H1 (cell line): ENCODE measurements around the gene TNP1. TPM values are rescaled to one million over a fixed set of nuclear protein-coding genes. Genes with fewer than 3 reads are reported as not detected.

ENCODE experiments used
- CTCF ChIA-PET: fragments of 300-600 bp; sonication (Branson Sonifier 250); formaldehyde crosslinking; loops from one replicate; lab custom pipeline; 2021; ENCODE audit not compliant: partially characterized antibody; lab: Charles Lee
- POLR2A ChIA-PET: fragments of 300-600 bp; sonication (Branson Sonifier 250); formaldehyde crosslinking; loops from one replicate; lab custom pipeline; 2021; ENCODE audit warnings: inconsistent platforms; ENCODE audit not compliant: partially characterized antibody; lab: Charles Lee
- DNase-seq, 2 experiments: peaks; one replicate each; pipeline versions ENCODE4 v3.0.0 to v3.0.0-alpha.2; 2010 to 2022; ENCODE audit warnings: low spot score in 2 of 2, low read depth in 1 of 2, mixed read lengths in 1 of 2
- FAIRE-seq: peaks from 2 replicates; lab custom pipeline; 2011; peaks lifted over from hg19 to GRCh38; lab: Jason Lieb, UNC
- H2AFZ ChIP-seq: 2 replicates; pipeline ENCODE4 v1.8.1; 2012; ENCODE audit warnings: low read length, inconsistent platforms
- H2AK5ac ChIP-seq: 2 replicates; pipeline ENCODE4 v1.6.1; 2013; ENCODE audit warnings: low read depth, low read length
- H2BK120ac ChIP-seq: replicated peaks from 2 replicates; pipeline ENCODE3; 2013; ENCODE audit warnings: low read depth, low read length, inconsistent platforms
- H2BK12ac ChIP-seq: 2 replicates; pipeline ENCODE4 v1.6.1; 2013; ENCODE audit warnings: low read depth, low read length
- H2BK15ac ChIP-seq: 2 replicates; pipeline ENCODE4 v1.6.1; 2013; ENCODE audit warnings: low read length
- H2BK20ac ChIP-seq: 2 replicates; pipeline ENCODE4 v1.6.1; 2013; ENCODE audit warnings: low read length
- H2BK5ac ChIP-seq: 2 replicates; pipeline ENCODE4 v1.6.1; 2013; ENCODE audit warnings: low read depth, low read length
- H3K14ac ChIP-seq: 2 replicates; pipeline ENCODE4 v1.6.1; 2013; ENCODE audit warnings: inconsistent platforms; ENCODE audit not compliant: insufficient read length
- H3K18ac ChIP-seq: 2 replicates; pipeline ENCODE4 v1.6.1; 2013; ENCODE audit warnings: low read length; ENCODE audit errors: extremely low read depth
- H3K23ac ChIP-seq: 2 replicates; pipeline ENCODE4 v1.6.1; 2013; ENCODE audit warnings: inconsistent platforms; ENCODE audit not compliant: insufficient read length
- H3K23me2 ChIP-seq: 2 replicates; pipeline ENCODE4 v1.6.1; 2013; ENCODE audit warnings: low read depth, low read length
- H3K27ac ChIP-seq: 2 replicates; pipeline ENCODE4 v1.6.1; 2011; ENCODE audit warnings: low read depth, low read length, inconsistent platforms
- H3K27me3 ChIP-seq, 4 experiments: replicated peaks in 1 of 4; 1 replicate in 1 of 4; 2 replicates in 3 of 4; pipeline versions ENCODE4 v1.6.1 to v1.8.1; 2011 to 2013; ENCODE audit warnings: low read length in 3 of 4, mild to moderate bottlenecking in 3 of 4, inconsistent platforms in 2 of 4, mixed read lengths in 2 of 4, moderate library complexity in 1 of 4; ENCODE audit not compliant: control insufficient read depth in 3 of 4, insufficient read depth in 3 of 4; ENCODE audit errors: extremely low read depth in 1 of 4
- H3K36me3 ChIP-seq, 4 experiments: 2 replicates each; pipeline versions ENCODE4 v1.6.1 to v1.8.1; 2011 to 2013; ENCODE audit warnings: mild to moderate bottlenecking in 4 of 4, low read length in 3 of 4, moderate library complexity in 2 of 4, control low read depth in 1 of 4, inconsistent platforms in 1 of 4; ENCODE audit not compliant: insufficient read depth in 4 of 4, control insufficient read depth in 2 of 4
- H3K4ac ChIP-seq: replicated peaks from 2 replicates; pipeline ENCODE3; 2013; ENCODE audit warnings: low read length, low read depth, mixed read lengths, inconsistent platforms; ENCODE audit not compliant: insufficient read length
- H3K4me1 ChIP-seq, 4 experiments: replicated peaks in 1 of 4; 1 replicate in 1 of 4; 2 replicates in 3 of 4; pipeline versions ENCODE4 v1.6.1 to v1.8.1; 2011 to 2013; ENCODE audit warnings: low read length in 3 of 4, inconsistent platforms in 2 of 4, mixed read lengths in 1 of 4; ENCODE audit not compliant: insufficient read depth in 4 of 4, control insufficient read depth in 3 of 4
- H3K4me2 ChIP-seq, 2 experiments: 2 replicates each; pipeline versions ENCODE4 v1.6.1 to v1.8.1; 2011 to 2013; ENCODE audit warnings: low read depth in 2 of 2, low read length in 2 of 2, control low read depth in 1 of 2, inconsistent platforms in 1 of 2, mild to moderate bottlenecking in 1 of 2; ENCODE audit not compliant: insufficient read depth in 1 of 2
- H3K4me3 ChIP-seq, 4 experiments: fragments of 200-600, 300-600 bp in 1 of 4; sonication (generic), shearing (Covaris generic), sonication (Bioruptor Twin) in 1 of 4; 2 replicates each; pipeline versions ENCODE4 v1.5.1 to v1.8.1; 2011 to 2016; ENCODE audit warnings: low read length in 4 of 4, low read depth in 3 of 4, control low read depth in 2 of 4, inconsistent platforms in 2 of 4, mild to moderate bottlenecking in 2 of 4, mixed read lengths in 1 of 4, moderate library complexity in 1 of 4; ENCODE audit not compliant: insufficient read depth in 2 of 4; ENCODE audit errors: extremely low read depth in 1 of 4
- H3K56ac ChIP-seq: replicated peaks from 2 replicates; pipeline ENCODE3; 2013; ENCODE audit warnings: low read depth, mild to moderate bottlenecking, mixed read lengths, low read length, inconsistent platforms; ENCODE audit not compliant: insufficient read length
- H3K79me1 ChIP-seq: 2 replicates; pipeline ENCODE4 v1.6.1; 2013; ENCODE audit warnings: low read depth, low read length, control low read depth
- H3K79me2 ChIP-seq, 2 experiments: 2 replicates each; pipeline versions ENCODE4 v1.6.1 to v1.8.1; 2012 to 2013; ENCODE audit warnings: low read length in 2 of 2, mild to moderate bottlenecking in 2 of 2, inconsistent platforms in 1 of 2; ENCODE audit not compliant: insufficient read depth in 2 of 2, control insufficient read depth in 1 of 2
- H3K9ac ChIP-seq, 4 experiments: replicated peaks in 1 of 4; 1 replicate in 1 of 4; 2 replicates in 3 of 4; pipeline versions ENCODE4 v1.6.1 to v1.8.1; 2011 to 2013; ENCODE audit warnings: low read depth in 3 of 4, low read length in 3 of 4, control low read depth in 2 of 4, mild to moderate bottlenecking in 2 of 4, moderate library complexity in 2 of 4, inconsistent platforms in 1 of 4; ENCODE audit errors: extremely low read depth in 1 of 4
- H3K9me3 ChIP-seq, 2 experiments: 2 replicates each; pipeline versions ENCODE4 v1.6.1 to v1.8.1; 2012 to 2013; ENCODE audit warnings: mild to moderate bottlenecking in 2 of 2, moderate library complexity in 2 of 2, control low read depth in 1 of 2, inconsistent platforms in 1 of 2, low read depth in 1 of 2, low read length in 1 of 2, mixed read lengths in 1 of 2; ENCODE audit not compliant: insufficient read depth in 2 of 2
- H4K20me1 ChIP-seq, 2 experiments: replicated peaks in 1 of 2; 2 replicates each; pipeline versions ENCODE3 to v1.8.1; 2011 to 2013; ENCODE audit warnings: inconsistent platforms in 2 of 2, low read length in 2 of 2, mild to moderate bottlenecking in 1 of 2; ENCODE audit not compliant: insufficient read depth in 2 of 2, control insufficient read depth in 1 of 2
- H4K5ac ChIP-seq: 2 replicates; pipeline ENCODE4 v1.6.1; 2013; ENCODE audit warnings: low read length, low read depth, mixed read lengths, inconsistent platforms; ENCODE audit not compliant: insufficient read length
- H4K8ac ChIP-seq: 2 replicates; pipeline ENCODE4 v1.8.0; 2013; ENCODE audit warnings: mild to moderate bottlenecking, moderate library complexity, low read length, inconsistent platforms; ENCODE audit not compliant: insufficient read depth; ENCODE audit errors: extremely low read depth
- H4K91ac ChIP-seq: replicated peaks from 2 replicates; pipeline ENCODE3; 2013; ENCODE audit warnings: low read length, mixed read lengths, inconsistent platforms; ENCODE audit not compliant: insufficient read length
- ATF2 ChIP-seq: IDR thresholded peaks from 2 replicates; pipeline ENCODE4 v1.6.1; 2012; ENCODE audit warnings: low read length, inconsistent platforms
- CBX5 ChIP-seq: fragments of 300-800, 300-1000 bp; sonication (generic); IDR thresholded peaks from 2 replicates; pipeline ENCODE4 v1.7.1; 2016; ENCODE audit warnings: antibody characterized with exemption, low read length, low read depth
- EGR1 ChIP-seq: IDR thresholded peaks from 2 replicates; pipeline ENCODE4 v1.6.1; 2011; ENCODE audit warnings: low read depth, low read length, borderline replicate concordance
- EP300 ChIP-seq, 2 experiments: IDR thresholded peaks; 1 replicate in 1 of 2; 2 replicates in 1 of 2; pipeline ENCODE4 v1.6.1; 2011 to 2012; ENCODE audit warnings: low read depth in 2 of 2, low read length in 2 of 2, mild to moderate bottlenecking in 2 of 2, borderline replicate concordance in 1 of 2, inconsistent platforms in 1 of 2, moderate library complexity in 1 of 2
- MAFK ChIP-seq: IDR thresholded peaks from 2 replicates; pipeline ENCODE4 v1.6.1; 2012; ENCODE audit warnings: low read depth, mild to moderate bottlenecking, improper control_type of control experiment, low read length
- PHF8 ChIP-seq: fragments of 200-600 bp; sonication (generic); conservative IDR thresholded peaks from 2 replicates; pipeline ENCODE4 v1.7.1; 2012; ENCODE audit warnings: low read depth, mild to moderate bottlenecking, inconsistent platforms, low read length, moderate library complexity
- POU5F1 ChIP-seq: IDR thresholded peaks from 2 replicates; pipeline ENCODE4 v1.6.1; 2011; ENCODE audit warnings: low read depth, mild to moderate bottlenecking, low read length, moderate library complexity
- RNF2 ChIP-seq: fragments of 200-900, 300-1000 bp; sonication (generic); IDR thresholded peaks from 2 replicates; pipeline ENCODE4 v1.7.1; 2016; ENCODE audit warnings: borderline replicate concordance, low read depth, mild to moderate bottlenecking, antibody characterized with exemption, low read length; ENCODE audit not compliant: poor library complexity, severe bottlenecking; ENCODE audit errors: missing control alignments
- SAP30 ChIP-seq: fragments of 300-600 bp; sonication (generic); IDR thresholded peaks from 2 replicates; pipeline ENCODE4 v1.7.1; 2012; ENCODE audit warnings: low read length, moderate library complexity, mild to moderate bottlenecking, inconsistent platforms; ENCODE audit not compliant: insufficient read depth, insufficient replicate concordance
- SIX5 ChIP-seq: IDR thresholded peaks from 2 replicates; pipeline ENCODE4 v1.6.1; 2011; ENCODE audit warnings: mild to moderate bottlenecking, low read depth, low read length
- SP2 ChIP-seq: IDR thresholded peaks from 2 replicates; pipeline ENCODE4 v1.6.1; 2012; ENCODE audit warnings: mild to moderate bottlenecking, low read length, inconsistent platforms
- YY1 ChIP-seq: IDR thresholded peaks from 2 replicates; pipeline ENCODE4 v1.6.1; 2011; ENCODE audit warnings: low read depth, mild to moderate bottlenecking, low read length
- WGBS, 2 experiments: shearing (Covaris generic) in 1 of 2; methylation state at CpG; one replicate each; pipeline versions ENCODE4 v1.1.6 to v1.1.7; 2013 to 2015; ENCODE audit warnings: low lambda C conversion rate in 2 of 2, mixed read lengths in 2 of 2, inconsistent platforms in 1 of 2, low coverage in 1 of 2, missing lambda C conversion rate in 1 of 2; ENCODE audit not compliant: insufficient replicate concordance in 2 of 2, insufficient coverage in 1 of 2, insufficient read length in 1 of 2; ENCODE audit errors: extremely low coverage in 1 of 2, missing lambda C conversion rate in 1 of 2; 5-methylcytosine and 5-hydroxymethylcytosine counted together
- polyA plus RNA-seq, 7 experiments: library from polyadenylated mRNA; depleted of rRNA in 3 of 7; stranded (reverse) in 5 of 7; unstranded in 2 of 7; fragments of >200 nt in 5 of 7; fragments of 200-250 nt in 2 of 7; gene quantifications; 1 replicate in 5 of 7; 2 replicates in 1 of 7; 4 replicates in 1 of 7; pipeline versions ENCODE4 v1.2.1 to v1.2.3, GENCODE V29; 2011 to 2013; ENCODE audit warnings: missing spikeins in 2 of 7, mixed read lengths in 2 of 7
- total RNA-seq: library from RNA; stranded (reverse); fragmentation: NEBNext Ultra II Directional; extraction: Animal tissue kit (Norgen Biotek cat#: 25700); gene quantifications from 2 replicates; pipeline ENCODE4 v1.2.1, GENCODE V29; 2021

TNP1 gene
- total and polyA plus RNA-seq, 2 of the 8 experiments (the other 6 are each of a cell fraction or from before 2014, with no cell fraction given) = not detected

- H3K18ac ChIP-seq = no peak overlapping the region
- H3K27me3 ChIP-seq = no peaks in the 10 kb centered on the region
- H2BK12ac ChIP-seq = no peak overlapping the region
- H4K8ac ChIP-seq = no peak overlapping the region
- H4K20me1 ChIP-seq = no peaks in the 10 kb centered on the region
- H4K5ac ChIP-seq = no peak overlapping the region
- H2AK5ac ChIP-seq = no peak overlapping the region
- H3K79me1 ChIP-seq = no peaks in the 10 kb centered on the region
- 97% methylated on average over 3 of the region's 3 CpGs; no CpG with 5 or more reads in 1 of the 2 experiments for WGBS, 2 experiments
- no peak overlapping the region for H3K56ac ChIP-seq
- H4K91ac ChIP-seq = no peak overlapping the region
- no peak overlapping the region for H3K27ac ChIP-seq
- H3K23ac ChIP-seq = no peak overlapping the region
- no peaks in the 10 kb centered on the region for H3K79me2 ChIP-seq
- no peak overlapping the region for H2BK15ac ChIP-seq
- H3K14ac ChIP-seq = no peak overlapping the region
- no peak overlapping the region for H3K4ac ChIP-seq
- FAIRE-seq = no peak
- no peaks in the 10 kb centered on the region for H3K23me2 ChIP-seq
- no peak overlapping the region for H3K4me3 ChIP-seq
- POLR2A ChIA-PET = no interaction called here
- no peaks in the 10 kb centered on the region for H3K4me1 ChIP-seq
- CTCF ChIA-PET = no interaction called here
- H3K9me3 ChIP-seq = peaks cover 11% of the 10 kb centered on the region in 2 experiments; a peak in 3 of 4 replicates
- H3K4me2 ChIP-seq = no peak overlapping the region
- no peak overlapping the region for H2AFZ ChIP-seq
- H3K36me3 ChIP-seq = no peaks in the 10 kb centered on the region; a peak in 1 of 8 replicates
- no peak overlapping the region for H2BK20ac ChIP-seq
- DNase-seq = no peak
- H2BK5ac ChIP-seq = no peak overlapping the region
- no peak overlapping the region for H3K9ac ChIP-seq
- H2BK120ac ChIP-seq = no peak overlapping the region
- TF ChIP-seq ATF2 (no peak), SIX5 (no peak), MAFK (no peak), EGR1 (no peak), CBX5 (no peak), SAP30 (no peak), EP300 (IDR thresholded peaks at IDR 0.05; ENCODE audit: borderline replicate concordance in 1 of 2, low read depth in 2 of 2, low read length in 2 of 2) (no peak), RNF2 (no peak), PHF8 (no peak), POU5F1 (no peak), SP2 (no peak), YY1 (no peak)
These were observed 43.6 kb upstream of the TNP1 start for GRCh38 chr2:216903470-216903869.
